Lower leg skin (tissue), 3 donors: ENCODE measurements around the gene UBE2V1.

Experiments used
- CTCF ChIP-seq, 3 donors: fragments of 450-650 bp; IDR thresholded peaks; one replicate each; pipeline ENCODE4 v1.5.1; 2016; ENCODE audit warnings: antibody characterized with exemption in 3 of 3, mild to moderate bottlenecking in 3 of 3, moderate library complexity in 2 of 3
- POLR2A ChIP-seq, 2 donors: fragments of 450-650 bp; IDR thresholded peaks; one replicate each; pipeline ENCODE4 v1.6.1; 2016 to 2017; ENCODE audit warnings: antibody characterized with exemption in 2 of 2, mild to moderate bottlenecking in 1 of 2, moderate library complexity in 1 of 2

GRCh38 chr20:50121858-50122271 is 8.9 kb upstream of the UBE2V1 start:
- no peak for TF ChIP-seq CTCF (IDR thresholded peaks at IDR 0.05)
- no peak for TF ChIP-seq POLR2A (IDR thresholded peaks at IDR 0.05)
